Measurements from ENCODE around the gene CAMK2B.

Gene CAMK2B

GRCh38 chr7:44330331-44330730 is 4.9 kb upstream of the CAMK2B start:
- no peak for DNase-seq

GRCh38 chr7:44329888-44330287 is 4.5 kb upstream of the CAMK2B start:
- DNase-seq: no peak

GRCh38 chr7:44329081-44329480 is 3.7 kb upstream of the CAMK2B start:
- DNase-seq: no peak

- no peak for DNase-seq
Observed at GRCh38 chr7:44327981-44328380, 2.6 kb upstream of the CAMK2B start.

- no peak for DNase-seq
Observed at GRCh38 chr7:44326261-44327125, 1.1 kb upstream of the CAMK2B start.

- DNase-seq: peak in 1 of 58 donors; percentile 38
Observed at GRCh38 chr7:44325811-44326241, 432 bp upstream of the CAMK2B start.

- DNase-seq: peak in 2 of 58 donors; percentile 31 to 34
Observed at GRCh38 chr7:44324481-44325200, 753 bp downstream of the CAMK2B start.

GRCh38 chr7:44324204-44324480 is 1.3 kb downstream of the CAMK2B start:
- peak in 8 of 58 donors; percentile 21 to 45 (median 37) for DNase-seq

- no peak for DNase-seq
Observed at GRCh38 chr7:44323381-44324203, 1.8 kb downstream of the CAMK2B start.

GRCh38 chr7:44322631-44323363 is 2.6 kb downstream of the CAMK2B start:
- DNase-seq: peak in 2 of 58 donors; percentile 23 to 27

GRCh38 chr7:44321796-44322195 is 3.6 kb downstream of the CAMK2B start:
- DNase-seq: no peak

- no peak for DNase-seq
Observed at GRCh38 chr7:44320794-44321371, 4.5 kb downstream of the CAMK2B start.

GRCh38 chr7:44320141-44320540 is 5.3 kb downstream of the CAMK2B start:
- DNase-seq: no peak

GRCh38 chr7:44318332-44318731 is 7.1 kb downstream of the CAMK2B start:
- DNase-seq: no peak

GRCh38 chr7:44315301-44315903 is 10.0 kb downstream of the CAMK2B start:
- DNase-seq: no peak

- no peak for DNase-seq
Observed at GRCh38 chr7:44313621-44314031, 11.8 kb downstream of the CAMK2B start.

GRCh38 chr7:44313016-44313415 is 12.4 kb downstream of the CAMK2B start:
- no peak for DNase-seq

- DNase-seq: no peak
Observed at GRCh38 chr7:44311561-44312495, 13.6 kb downstream of the CAMK2B start.

GRCh38 chr7:44310221-44310848 is 15.1 kb downstream of the CAMK2B start:
- no peak for DNase-seq
